Fibroblast of lung (primary cell): Measurements from ENCODE around the gene CARS1. TPM values are rescaled to one million over a fixed set of nuclear protein-coding genes. Genes with fewer than 3 reads are reported as not detected.

Experiments used
- DNase-seq, 2 donors: peaks; one replicate each; pipeline versions ENCODE4 v3.0.0 to v3.0.0-alpha.2; 2010; ENCODE audit warnings: low read depth in 2 of 2
- H2AFZ ChIP-seq: 2 replicates; pipeline ENCODE4 v1.5.1; 2012; ENCODE audit warnings: low read length, control low read depth, inconsistent platforms
- H3K27ac ChIP-seq: 2 replicates; pipeline ENCODE4 v1.5.1; 2011; ENCODE audit warnings: low read length, control low read depth; ENCODE audit not compliant: insufficient read depth
- H3K27me3 ChIP-seq: 2 replicates; pipeline ENCODE4 v1.5.1; 2011; ENCODE audit warnings: mild to moderate bottlenecking, low read length; ENCODE audit not compliant: control insufficient read depth, insufficient read depth
- H3K36me3 ChIP-seq: 2 replicates; pipeline ENCODE4 v1.5.1; 2011; ENCODE audit warnings: low read length; ENCODE audit not compliant: control insufficient read depth, insufficient read depth
- H3K4me1 ChIP-seq: 2 replicates; pipeline ENCODE4 v1.5.1; 2011; ENCODE audit warnings: low read length; ENCODE audit not compliant: control insufficient read depth, insufficient read depth; ENCODE audit errors: extremely low read depth
- H3K4me2 ChIP-seq: 2 replicates; pipeline ENCODE4 v1.5.1; 2011; ENCODE audit warnings: low read length, control low read depth; ENCODE audit not compliant: insufficient read depth; ENCODE audit errors: extremely low read depth
- H3K4me3 ChIP-seq, 4 experiments: fragments of 200-600 bp in 1 of 4; sonication (generic) in 1 of 4; replicated peaks in 1 of 4; 2 replicates each; pipeline ENCODE4 v1.5.1; 2011 to 2016; ENCODE audit warnings: low read length in 4 of 4, low read depth in 3 of 4, mild to moderate bottlenecking in 3 of 4, control low read depth in 2 of 4, inconsistent platforms in 1 of 4, mixed read lengths in 1 of 4; ENCODE audit not compliant: insufficient read depth in 1 of 4; ENCODE audit errors: control extremely low read depth in 1 of 4
- H3K79me2 ChIP-seq: 2 replicates; pipeline ENCODE4 v1.5.1; 2012; ENCODE audit warnings: mild to moderate bottlenecking, low read length, inconsistent platforms; ENCODE audit not compliant: control insufficient read depth, insufficient read depth
- H3K9ac ChIP-seq: 2 replicates; pipeline ENCODE4 v1.5.1; 2011; ENCODE audit warnings: mild to moderate bottlenecking, low read length, control low read depth; ENCODE audit not compliant: insufficient read depth
- H3K9me3 ChIP-seq: 2 replicates; pipeline ENCODE4 v1.5.1; 2012; ENCODE audit warnings: low read depth, low read length; ENCODE audit not compliant: control insufficient read depth, insufficient read depth
- H4K20me1 ChIP-seq: 2 replicates; pipeline ENCODE4 v1.5.1; 2011; ENCODE audit warnings: low read length; ENCODE audit not compliant: control insufficient read depth, insufficient read depth; ENCODE audit errors: extremely low read depth
- CTCF ChIP-seq, 2 donors: IDR thresholded peaks in 1 of 2; conservative IDR thresholded peaks in 1 of 2; 1 replicate in 1 of 2; 2 replicates in 1 of 2; pipeline ENCODE4 v1.5.1; 2011 to 2012; ENCODE audit warnings: low read length in 2 of 2, control low read depth in 1 of 2, inconsistent platforms in 1 of 2, low read depth in 1 of 2, mild to moderate bottlenecking in 1 of 2
- EZH2 ChIP-seq: IDR thresholded peaks from 2 replicates; pipeline ENCODE4 v1.5.1; 2012; ENCODE audit warnings: low read length, control low read depth, mild to moderate bottlenecking; ENCODE audit errors: missing control alignments
- polyA plus RNA-seq, 2 donors: library from polyadenylated mRNA; depleted of rRNA in 1 of 2; stranded (reverse) in 1 of 2; unstranded in 1 of 2; fragments of >200 nt; gene quantifications; 2 replicates each; pipeline ENCODE4 v1.2.1, GENCODE V29; 2011 to 2012; ENCODE audit warnings: missing spikeins in 1 of 2
- total RNA-seq: library from RNA; depleted of rRNA; stranded (reverse); fragments of >200 nt; gene quantifications from 2 replicates; pipeline ENCODE4 v1.2.1, GENCODE V29; 2014

Gene CARS1
- total and polyA plus RNA-seq, 2 donors (not counting 1 experiment from before 2014, with no cell fraction given): 67.5 to 149 TPM

- Histone ChIP-seq H3K27me3 (no peaks in the 10 kb centered on the region), H2AFZ (no peak overlapping the region), H3K9ac (no peak overlapping the region), H4K20me1 (no peaks in the 10 kb centered on the region), H3K27ac (no peak overlapping the region), H3K4me3 (no peak overlapping the region), H3K36me3 (no peaks in the 10 kb centered on the region), H3K79me2 (peaks cover 24% of the 10 kb centered on the region), H3K4me1 (no peaks in the 10 kb centered on the region), H3K9me3 (no peaks in the 10 kb centered on the region), H3K4me2 (no peak overlapping the region)
- DNase-seq: no peak
- TF ChIP-seq EZH2: no peak
These were observed 62.9 kb downstream of the CARS1 start for GRCh38 chr11:2994336-2994730.

- DNase-seq: no peak
- H3K4me1 ChIP-seq: no peaks in the 10 kb centered on the region
- H3K4me2 ChIP-seq: peak overlapping the region; percentile 36
- H3K4me3 ChIP-seq: peak overlapping the region; percentile 59 to 92 (median 75)
- H3K27me3 ChIP-seq: no peaks in the 10 kb centered on the region
- no peaks in the 10 kb centered on the region for H3K9me3 ChIP-seq
- peaks cover 38% of the 10 kb centered on the region for H3K79me2 ChIP-seq
- peak overlapping the region; percentile 28 for H3K9ac ChIP-seq
- H3K36me3 ChIP-seq: no peaks in the 10 kb centered on the region
- H2AFZ ChIP-seq: no peak overlapping the region
- peaks cover 1% of the 10 kb centered on the region for H4K20me1 ChIP-seq
- peak overlapping the region; percentile 45 for H3K27ac ChIP-seq
- TF ChIP-seq EZH2 (no peak), CTCF (conservative IDR thresholded peaks at IDR 0.05 in 1 of 2, IDR thresholded peaks at IDR 0.05 in 1 of 2; ENCODE audit: low read depth in 1 of 2, low read length in 2 of 2) (no peak)
These were observed 64.3 kb downstream of the CARS1 start for GRCh38 chr11:2992997-2993325.

- no peaks in the 10 kb centered on the region for H3K4me1 ChIP-seq
- H2AFZ ChIP-seq: peak within 1 kb of the TSS; percentile 36
- H3K4me2 ChIP-seq: peak within 1 kb of the TSS; percentile 78
- peak within 1 kb of the TSS; percentile 78 to 92 (median 86) for H3K4me3 ChIP-seq
- H4K20me1 ChIP-seq: peaks cover 1% of the 10 kb centered on the region
- DNase-seq: peak; percentile 96
- H3K36me3 ChIP-seq: no peaks in the 10 kb centered on the region
- H3K79me2 ChIP-seq: peaks cover 44% of the 10 kb centered on the region
- peak within 1 kb of the TSS; percentile 75 for H3K27ac ChIP-seq
- H3K9me3 ChIP-seq: no peaks in the 10 kb centered on the region
- peak within 1 kb of the TSS; percentile 80 for H3K9ac ChIP-seq
- no peaks in the 10 kb centered on the region for H3K27me3 ChIP-seq
- no peak for TF ChIP-seq CTCF (conservative IDR thresholded peaks at IDR 0.05 in 1 of 2, IDR thresholded peaks at IDR 0.05 in 1 of 2; ENCODE audit: low read depth in 1 of 2, low read length in 2 of 2)
These were observed 64.8 kb downstream of the CARS1 start, which contains the start of gene NAP1L4 for GRCh38 chr11:2992234-2992996. NAP1L4 (minus strand) TSS chr11:2992329; CDS start chr11:2979220, 13,109 bp downstream.
